Smooth muscle cell (in vitro differentiated cells): ENCODE measurements around the gene MAPKAP1. TPM values are rescaled to one million over a fixed set of nuclear protein-coding genes. Genes with fewer than 3 reads are reported as not detected.

Source experiments
- DNase-seq: peaks from one replicate; lab custom pipeline; 2025; ENCODE audit not compliant: unreplicated experiment; lab: John Stamatoyannopoulos, UW
- H2AFZ ChIP-seq: fragments of 200-600 bp; sonication (generic); 2 replicates; pipeline ENCODE4 v1.6.0; 2016; ENCODE audit warnings: antibody characterized with exemption, low read depth, mild to moderate bottlenecking
- H3F3A ChIP-seq: fragments of 200-600 bp; sonication (generic); 2 replicates; pipeline ENCODE4 v1.6.0; 2017; ENCODE audit warnings: antibody characterized with exemption, low read depth
- H3K27ac ChIP-seq: fragments of 200-600 bp; sonication (generic); 2 replicates; pipeline ENCODE4 v1.5.1; 2016; ENCODE audit warnings: low read depth, mild to moderate bottlenecking
- H3K27me3 ChIP-seq: fragments of 200-600 bp; sonication (generic); 2 replicates; pipeline ENCODE4 v1.6.1; 2016; ENCODE audit warnings: low read depth, mild to moderate bottlenecking
- H3K36me3 ChIP-seq: fragments of 200-600 bp; sonication (generic); 2 replicates; pipeline ENCODE4 v1.5.1; 2016; ENCODE audit warnings: low read depth
- H3K4me1 ChIP-seq: fragments of 200-600 bp; sonication (generic); 2 replicates; pipeline ENCODE4 v1.5.1; 2016; ENCODE audit warnings: low read depth
- H3K4me2 ChIP-seq: fragments of 200-600 bp; sonication (generic); 2 replicates; pipeline ENCODE4 v1.6.0; 2016; ENCODE audit warnings: mild to moderate bottlenecking
- H3K4me3 ChIP-seq: fragments of 200-600 bp; sonication (generic); 2 replicates; pipeline ENCODE4 v1.5.1; 2016; ENCODE audit warnings: mild to moderate bottlenecking
- H3K79me2 ChIP-seq: fragments of 200-600 bp; sonication (generic); 2 replicates; pipeline ENCODE4 v1.6.0; 2016; ENCODE audit warnings: low read depth, mild to moderate bottlenecking
- H3K9ac ChIP-seq: fragments of 200-600 bp; sonication (generic); 2 replicates; pipeline ENCODE4 v1.6.0; 2016; ENCODE audit warnings: low read depth
- H3K9me3 ChIP-seq: fragments of 200-600 bp; sonication (generic); replicated peaks from 2 replicates; pipeline ENCODE4 v1.5.1; 2016; ENCODE audit warnings: low read depth
- H4K20me1 ChIP-seq: fragments of 200-600 bp; sonication (generic); 2 replicates; pipeline ENCODE4 v1.6.0; 2016; ENCODE audit warnings: low read depth
- WGBS: methylation state at CpG from one replicate; pipeline ENCODE4 v1.1.7; 2016; ENCODE audit warnings: low lambda C conversion rate; 5-methylcytosine and 5-hydroxymethylcytosine counted together
- polyA plus RNA-seq: library from polyadenylated mRNA; unstranded; fragments of >200 nt; fragmentation: Nextera tagmentation; extraction: Ambion mirVana; gene quantifications from 2 replicates; pipeline ENCODE4 v1.2.1, GENCODE V29; 2016
- total RNA-seq: library from RNA; depleted of rRNA; stranded (reverse); fragments of >200 nt; gene quantifications from 2 replicates; pipeline ENCODE4 v1.2.3, GENCODE V29; 2014
- TF ChIP-seq, protein P1 (sequence below): fragments of 200-600 bp; sonication (generic); IDR thresholded peaks from 2 replicates; pipeline ENCODE4 v1.5.1; 2017; ENCODE audit warnings: borderline replicate concordance, mild to moderate bottlenecking, antibody characterized with exemption; ENCODE audit not compliant: insufficient read depth, poor library complexity, severe bottlenecking

Gene MAPKAP1
- total and polyA plus RNA-seq, 2 experiments from 2014 or later: 50.1 to 74.5 TPM

DNA sequence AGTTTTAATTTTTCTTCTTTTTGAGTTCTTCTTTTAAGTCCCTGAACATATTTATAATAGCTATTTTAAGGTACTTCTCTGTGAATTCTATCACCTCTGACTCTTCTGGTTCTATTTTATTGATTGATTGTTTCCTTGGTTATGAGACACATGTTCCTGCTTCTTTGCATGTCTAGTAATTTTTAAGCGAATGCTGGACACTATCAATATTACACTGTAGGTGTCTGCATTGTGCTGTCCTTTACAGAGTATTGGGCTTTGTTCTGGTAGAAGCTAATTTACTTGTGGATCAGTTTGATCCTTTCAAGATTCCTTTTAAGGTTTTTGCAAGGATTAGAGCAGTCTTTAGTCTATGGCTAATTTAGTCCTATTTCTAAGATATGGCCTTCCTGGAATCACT lies 249.7 kb downstream of the MAPKAP1 start:
- Histone ChIP-seq H4K20me1 (no peaks in the 10 kb centered on the region), H3K79me2 (no peaks in the 10 kb centered on the region), H3K4me3 (no peak overlapping the region), H3K4me2 (no peak overlapping the region), H3K36me3 (peaks cover 14% of the 10 kb centered on the region), H2AFZ (no peak overlapping the region), H3K4me1 (peaks cover 17% of the 10 kb centered on the region), H3K27me3 (no peaks in the 10 kb centered on the region), H3K9me3 (peaks cover 20% of the 10 kb centered on the region), H3K9ac (no peak overlapping the region), H3K27ac (no peak overlapping the region), H3F3A (no peaks in the 10 kb centered on the region)
- WGBS: 98% methylated on average over 1 of the region's 1 CpG
- TF ChIP-seq, protein P1, sequence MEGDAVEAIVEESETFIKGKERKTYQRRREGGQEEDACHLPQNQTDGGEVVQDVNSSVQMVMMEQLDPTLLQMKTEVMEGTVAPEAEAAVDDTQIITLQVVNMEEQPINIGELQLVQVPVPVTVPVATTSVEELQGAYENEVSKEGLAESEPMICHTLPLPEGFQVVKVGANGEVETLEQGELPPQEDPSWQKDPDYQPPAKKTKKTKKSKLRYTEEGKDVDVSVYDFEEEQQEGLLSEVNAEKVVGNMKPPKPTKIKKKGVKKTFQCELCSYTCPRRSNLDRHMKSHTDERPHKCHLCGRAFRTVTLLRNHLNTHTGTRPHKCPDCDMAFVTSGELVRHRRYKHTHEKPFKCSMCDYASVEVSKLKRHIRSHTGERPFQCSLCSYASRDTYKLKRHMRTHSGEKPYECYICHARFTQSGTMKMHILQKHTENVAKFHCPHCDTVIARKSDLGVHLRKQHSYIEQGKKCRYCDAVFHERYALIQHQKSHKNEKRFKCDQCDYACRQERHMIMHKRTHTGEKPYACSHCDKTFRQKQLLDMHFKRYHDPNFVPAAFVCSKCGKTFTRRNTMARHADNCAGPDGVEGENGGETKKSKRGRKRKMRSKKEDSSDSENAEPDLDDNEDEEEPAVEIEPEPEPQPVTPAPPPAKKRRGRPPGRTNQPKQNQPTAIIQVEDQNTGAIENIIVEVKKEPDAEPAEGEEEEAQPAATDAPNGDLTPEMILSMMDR: no peak
- DNase-seq: no peak

- DNase-seq: no peak
- Histone ChIP-seq H3K9ac (no peak overlapping the region), H2AFZ (no peak overlapping the region), H3K27me3 (no peaks in the 10 kb centered on the region), H3K4me3 (no peak overlapping the region), H3F3A (no peaks in the 10 kb centered on the region), H4K20me1 (no peaks in the 10 kb centered on the region), H3K36me3 (peaks cover 14% of the 10 kb centered on the region), H3K27ac (no peak overlapping the region), H3K4me2 (no peak overlapping the region), H3K9me3 (peaks cover 20% of the 10 kb centered on the region), H3K4me1 (peaks cover 4% of the 10 kb centered on the region), H3K79me2 (no peaks in the 10 kb centered on the region)
- 96% methylated on average over 4 of the region's 4 CpGs for whole genome bisulfite sequencing
- TF ChIP-seq, protein P1: no peak
Measured at GRCh38 chr9:125455876-125456275, 251.1 kb downstream of the MAPKAP1 start.

- Histone ChIP-seq H2AFZ (no peak overlapping the region), H4K20me1 (no peaks in the 10 kb centered on the region), H3K27me3 (no peaks in the 10 kb centered on the region), H3K4me1 (no peaks in the 10 kb centered on the region), H3K4me3 (no peak overlapping the region), H3K36me3 (peaks cover 14% of the 10 kb centered on the region), H3K9ac (no peak overlapping the region), H3K27ac (no peak overlapping the region), H3K79me2 (no peaks in the 10 kb centered on the region), H3F3A (no peaks in the 10 kb centered on the region), H3K4me2 (no peak overlapping the region), H3K9me3 (peaks cover 20% of the 10 kb centered on the region)
- TF ChIP-seq, protein P1: no peak
- no peak for DNase-seq
- 43% methylated on average over 1 of the region's 1 CpG for WGBS
Measured at GRCh38 chr9:125455132-125455531, 251.9 kb downstream of the MAPKAP1 start.

DNA sequence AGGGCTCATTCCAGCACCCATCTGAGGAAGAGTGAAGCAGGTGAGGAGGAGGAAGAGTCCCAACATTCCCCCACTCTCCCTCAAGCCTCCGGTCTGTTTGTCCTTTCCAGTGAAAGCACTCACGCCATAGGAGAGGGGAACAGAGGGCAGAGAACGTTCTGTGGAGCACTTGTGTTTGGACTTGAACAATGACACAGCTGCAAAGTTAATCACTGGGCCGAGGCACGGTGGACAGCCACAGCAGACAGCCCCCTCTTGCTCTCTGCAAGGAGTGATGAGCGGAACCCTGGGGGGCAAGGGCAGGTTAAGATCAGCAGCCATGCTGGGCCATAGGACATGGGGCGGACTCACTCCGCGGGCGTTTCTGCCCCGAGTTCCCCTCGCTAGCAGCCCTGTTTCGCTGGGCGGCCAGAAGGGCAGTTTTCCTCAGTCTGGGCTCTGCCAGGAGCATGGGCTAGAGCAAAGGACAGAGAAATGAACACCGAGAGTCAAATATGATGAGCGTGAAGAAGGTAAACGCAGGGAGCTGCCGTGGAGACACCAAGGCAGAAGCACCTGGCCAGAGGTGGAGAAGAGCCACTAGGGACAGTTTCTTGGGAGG lies 259.7 kb downstream of the MAPKAP1 start:
- no peak overlapping the region for H3K4me3 ChIP-seq
- no peak overlapping the region for H3K27ac ChIP-seq
- no peaks in the 10 kb centered on the region for H3F3A ChIP-seq
- DNase-seq: no peak
- no peaks in the 10 kb centered on the region for H3K36me3 ChIP-seq
- H3K9ac ChIP-seq: no peak overlapping the region
- H2AFZ ChIP-seq: no peak overlapping the region
- WGBS: 96% methylated on average over 18 of the region's 18 CpGs
- no peak overlapping the region for H3K4me2 ChIP-seq
- peaks cover 13% of the 10 kb centered on the region for H3K4me1 ChIP-seq
- H3K79me2 ChIP-seq: no peaks in the 10 kb centered on the region
- H3K9me3 ChIP-seq: no peaks in the 10 kb centered on the region
- H4K20me1 ChIP-seq: no peaks in the 10 kb centered on the region
- TF ChIP-seq, protein P1: no peak
- H3K27me3 ChIP-seq: no peaks in the 10 kb centered on the region
